HG03135 (cell line): Measurements from ENCODE around the gene GPLD1.
"Not testable (repeated sequence)": the region's sequence is repeated elsewhere in the genome, so short reads cannot be mapped to it uniquely, and the experiment has no call there.

Experiments
- ATAC-seq: cut with Tn5 transposase; IDR thresholded peaks from one replicate; pipeline ENCODE4 v1.9.1; 2021; ENCODE audit warnings: mild to moderate bottlenecking, moderate library complexity; ENCODE audit not compliant: unreplicated experiment

The GPLD1 gene

DNA sequence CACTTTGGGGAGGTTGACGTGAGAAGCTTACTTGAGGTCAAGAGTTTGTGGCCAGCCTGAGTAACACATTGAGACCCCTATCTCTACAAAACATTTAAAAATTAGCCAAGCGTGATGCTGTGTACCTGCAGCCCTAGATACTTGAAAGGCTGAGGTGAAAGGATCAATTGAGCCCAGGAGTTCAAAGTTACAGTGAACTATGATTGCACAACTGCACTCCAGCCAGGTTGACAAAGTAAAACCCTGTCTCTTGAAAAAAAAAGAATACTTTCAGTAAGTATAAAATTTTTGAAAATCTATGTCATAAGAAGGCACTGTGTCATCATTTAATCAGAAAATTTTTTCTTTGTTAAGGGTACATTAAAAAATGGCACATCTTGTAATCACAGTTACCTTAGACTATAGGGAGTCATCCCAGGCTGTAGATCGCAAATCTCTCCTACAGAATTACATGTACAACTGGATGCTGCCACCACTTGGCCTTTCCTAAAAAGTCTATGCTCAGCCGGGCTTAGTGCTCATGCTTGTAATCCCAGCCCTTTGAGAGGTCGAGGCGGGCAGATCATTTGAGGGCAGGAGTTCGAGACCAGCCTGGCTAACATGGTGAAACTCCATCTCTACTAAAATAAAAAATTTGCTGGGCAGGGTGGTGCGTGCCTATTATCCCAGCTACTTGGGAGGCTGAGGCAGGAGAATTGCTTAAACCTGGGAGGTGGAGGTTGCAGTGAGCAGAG lies 103.7 kb downstream of the GPLD1 start:
- ATAC-seq: peak; percentile 48

DNA sequence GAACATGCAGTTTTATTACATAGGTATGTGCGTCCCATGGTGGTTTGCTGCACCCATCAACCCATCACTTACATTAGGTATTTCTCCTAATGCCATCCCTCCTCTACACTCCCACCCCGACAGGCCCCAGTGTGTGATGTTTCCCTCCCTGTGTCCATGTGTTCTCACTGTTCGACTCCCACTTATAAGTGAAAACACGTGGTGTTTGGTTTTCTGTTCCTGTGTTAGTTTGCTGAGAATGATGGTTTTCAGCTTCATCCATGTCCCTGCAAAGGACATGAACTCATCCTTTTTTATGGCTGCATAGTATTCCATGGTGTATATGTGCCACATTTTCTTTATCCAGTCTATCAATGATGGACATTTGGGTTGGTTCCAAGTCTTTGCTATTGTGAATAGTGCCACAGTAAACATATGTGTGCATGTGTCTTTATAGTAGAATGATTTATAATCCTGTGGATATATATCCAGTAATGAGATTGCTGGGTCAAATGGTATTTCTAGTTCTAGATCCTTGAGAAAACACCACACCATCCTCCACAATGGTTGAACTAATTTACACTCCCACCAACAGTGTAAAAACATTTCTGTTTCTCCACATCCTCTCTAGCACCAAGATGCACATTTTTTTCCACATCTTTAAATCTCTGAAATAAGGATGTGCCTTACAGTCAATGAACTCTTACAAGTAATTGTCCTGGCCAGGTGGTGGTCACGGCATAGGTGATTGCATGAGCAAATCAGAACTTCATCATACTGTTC lies 104.8 kb downstream of the GPLD1 start:
- ATAC-seq: not testable (repeated sequence)

DNA sequence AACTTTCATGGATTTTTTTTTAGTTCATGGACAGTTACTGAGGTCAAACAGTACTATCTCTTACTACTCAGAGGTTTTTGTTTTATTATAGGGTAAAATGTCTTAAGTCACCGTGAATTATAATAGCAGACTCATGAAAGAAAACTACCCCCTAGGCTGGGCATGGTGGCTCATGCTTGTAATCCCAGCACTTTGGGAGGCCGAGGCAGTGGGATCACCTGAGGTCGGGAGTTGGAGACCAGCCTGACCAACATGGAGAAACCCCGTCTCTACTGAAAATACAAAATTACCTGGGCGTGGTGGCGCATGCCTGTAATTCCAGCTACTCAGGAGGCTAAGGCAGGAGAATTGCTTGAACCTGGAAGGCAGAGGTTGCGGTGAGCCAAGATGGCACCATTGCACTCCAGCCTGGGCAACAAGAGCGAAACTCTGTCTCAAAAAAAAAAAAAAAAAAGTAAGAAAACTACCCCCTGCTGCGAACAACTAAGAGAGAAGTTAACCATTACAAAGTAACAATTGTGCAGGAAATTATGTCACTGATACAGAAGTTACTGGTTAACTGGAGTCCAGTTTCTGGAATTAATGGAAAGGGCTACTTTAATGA lies 106.4 kb downstream of the GPLD1 start:
- ATAC-seq: not testable (repeated sequence)

DNA sequence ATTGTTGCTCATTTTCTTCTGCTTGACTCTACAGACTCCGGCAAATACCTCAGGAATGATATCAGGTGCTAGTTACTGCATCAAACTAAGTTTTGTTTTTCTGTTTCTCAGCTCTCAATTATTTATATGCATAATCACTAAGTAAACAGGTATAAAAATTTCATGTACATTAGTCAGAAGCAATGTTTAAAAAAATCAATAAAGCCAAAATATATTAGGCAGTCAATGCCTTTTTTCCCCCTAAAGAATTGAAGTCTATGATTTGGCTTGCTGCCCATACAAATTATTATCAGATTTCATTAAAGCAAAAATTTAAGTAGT lies 107.2 kb downstream of the GPLD1 start:
- ATAC-seq: no peak

DNA sequence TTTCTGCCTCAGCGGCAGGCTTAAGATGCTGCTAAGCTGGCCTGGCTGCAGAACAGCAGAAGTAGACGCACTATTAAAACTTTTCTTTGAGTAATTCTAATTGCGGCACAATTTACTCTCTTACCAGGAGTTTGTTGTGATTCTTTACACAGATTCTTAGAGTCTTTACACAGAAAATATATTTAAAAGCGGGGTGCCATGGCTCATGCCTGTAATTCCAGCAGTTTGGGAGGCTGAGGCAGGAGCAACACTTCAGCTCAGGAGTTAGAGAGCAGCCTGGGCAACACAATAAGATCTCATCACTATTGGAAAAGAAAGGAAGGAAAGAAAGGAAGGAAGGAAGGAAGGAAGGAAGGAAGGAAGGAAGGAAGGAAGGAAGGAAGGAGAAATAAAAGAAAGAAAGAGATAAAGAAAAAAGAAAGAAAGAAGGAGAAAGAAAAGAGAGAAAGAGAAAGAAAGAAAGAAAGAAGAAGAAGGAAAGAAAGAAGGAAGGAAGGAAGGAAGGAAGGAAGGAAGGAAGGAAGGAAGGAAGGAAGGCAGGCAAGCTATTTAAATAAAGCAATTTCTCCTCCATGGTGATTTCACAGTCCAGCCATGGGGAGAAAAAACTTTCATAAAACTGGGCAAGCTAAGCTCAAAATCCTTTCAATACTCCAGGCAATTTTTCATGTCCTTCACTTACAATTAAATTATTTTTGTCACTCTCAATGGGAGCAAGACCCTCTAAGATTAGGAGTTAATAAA lies 107.7 kb downstream of the GPLD1 start:
- ATAC-seq: no peak

DNA sequence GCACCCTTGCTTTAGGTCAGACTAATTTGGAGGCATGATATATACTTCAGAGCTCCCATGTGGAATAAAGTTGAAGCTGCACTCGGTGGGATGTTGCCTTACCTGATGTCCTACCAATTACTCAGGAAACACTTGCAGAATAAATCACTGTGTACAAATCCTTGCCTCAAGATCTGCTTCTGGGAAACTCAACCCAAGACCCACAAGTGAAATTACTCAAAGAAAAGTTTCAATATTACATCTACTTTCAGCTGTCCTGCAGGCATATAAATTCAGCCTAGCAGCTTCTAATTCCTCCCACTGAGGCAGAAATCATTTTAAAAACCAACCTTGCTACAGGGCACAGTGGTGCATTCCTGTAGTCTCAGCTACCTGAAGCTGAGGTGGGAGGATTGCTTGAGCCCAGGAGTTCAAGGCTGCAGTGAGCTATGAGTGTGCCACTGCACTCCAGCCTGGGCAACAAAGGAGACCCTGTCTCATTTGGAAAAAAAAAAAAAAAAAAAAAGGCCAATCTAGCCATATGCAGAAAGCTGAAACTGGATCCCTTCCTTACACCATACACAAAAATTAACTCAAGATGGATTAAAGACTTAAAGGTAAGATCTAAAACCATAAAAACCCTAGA lies 110.8 kb downstream of the GPLD1 start:
- no peak for ATAC-seq
